GM12874 (cell line): ENCODE results near the gene COL19A1.

ENCODE experiments used
- TF ChIP-seq, protein P1 (sequence below): IDR thresholded peaks from 2 replicates; pipeline ENCODE4 v1.5.1; 2011; ENCODE audit warnings: low read depth, mild to moderate bottlenecking, control low read depth, low read length, moderate library complexity; ENCODE audit not compliant: insufficient read depth

COL19A1 gene

DNA sequence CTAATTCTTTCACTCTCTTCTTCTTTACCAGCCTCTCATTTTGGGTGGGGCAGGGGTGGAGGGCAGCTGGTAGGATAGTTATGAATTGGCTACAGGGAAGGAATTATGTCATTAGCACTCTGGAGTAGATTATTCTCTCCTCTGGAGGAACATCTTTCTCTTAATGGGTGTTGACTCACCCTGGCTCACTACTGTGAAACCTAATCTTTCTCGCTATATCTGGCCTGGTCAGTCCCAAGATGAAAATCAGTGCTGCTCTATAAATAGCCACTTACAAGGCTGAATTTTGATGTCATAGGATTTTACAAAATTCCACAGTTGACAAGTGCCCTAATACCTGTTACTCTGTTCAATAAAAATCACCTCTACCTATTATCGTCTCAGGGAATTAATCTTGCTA is 285.3 kb downstream of the COL19A1 start:
- TF ChIP-seq, protein P1, sequence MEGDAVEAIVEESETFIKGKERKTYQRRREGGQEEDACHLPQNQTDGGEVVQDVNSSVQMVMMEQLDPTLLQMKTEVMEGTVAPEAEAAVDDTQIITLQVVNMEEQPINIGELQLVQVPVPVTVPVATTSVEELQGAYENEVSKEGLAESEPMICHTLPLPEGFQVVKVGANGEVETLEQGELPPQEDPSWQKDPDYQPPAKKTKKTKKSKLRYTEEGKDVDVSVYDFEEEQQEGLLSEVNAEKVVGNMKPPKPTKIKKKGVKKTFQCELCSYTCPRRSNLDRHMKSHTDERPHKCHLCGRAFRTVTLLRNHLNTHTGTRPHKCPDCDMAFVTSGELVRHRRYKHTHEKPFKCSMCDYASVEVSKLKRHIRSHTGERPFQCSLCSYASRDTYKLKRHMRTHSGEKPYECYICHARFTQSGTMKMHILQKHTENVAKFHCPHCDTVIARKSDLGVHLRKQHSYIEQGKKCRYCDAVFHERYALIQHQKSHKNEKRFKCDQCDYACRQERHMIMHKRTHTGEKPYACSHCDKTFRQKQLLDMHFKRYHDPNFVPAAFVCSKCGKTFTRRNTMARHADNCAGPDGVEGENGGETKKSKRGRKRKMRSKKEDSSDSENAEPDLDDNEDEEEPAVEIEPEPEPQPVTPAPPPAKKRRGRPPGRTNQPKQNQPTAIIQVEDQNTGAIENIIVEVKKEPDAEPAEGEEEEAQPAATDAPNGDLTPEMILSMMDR = no peak

DNA sequence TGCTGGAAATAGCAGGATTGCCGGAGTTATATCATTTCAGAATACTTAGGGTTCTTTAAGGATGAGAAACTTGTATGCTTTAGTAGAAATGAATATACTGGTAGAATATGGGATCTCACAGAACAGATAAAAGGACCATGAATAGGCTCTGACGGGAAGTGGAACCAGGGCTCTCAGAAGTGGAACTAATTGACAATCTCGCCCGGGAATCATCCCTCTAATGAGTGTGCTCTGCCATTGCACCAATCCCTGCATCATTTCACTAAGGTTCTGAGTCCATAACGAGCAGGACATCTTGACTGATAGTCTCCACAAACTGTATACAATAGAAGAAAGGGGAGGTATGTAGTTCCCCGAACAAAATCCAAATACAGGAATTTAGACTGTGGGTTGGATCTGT is 286.4 kb downstream of the COL19A1 start:
- TF ChIP-seq, protein P1 = no peak

DNA sequence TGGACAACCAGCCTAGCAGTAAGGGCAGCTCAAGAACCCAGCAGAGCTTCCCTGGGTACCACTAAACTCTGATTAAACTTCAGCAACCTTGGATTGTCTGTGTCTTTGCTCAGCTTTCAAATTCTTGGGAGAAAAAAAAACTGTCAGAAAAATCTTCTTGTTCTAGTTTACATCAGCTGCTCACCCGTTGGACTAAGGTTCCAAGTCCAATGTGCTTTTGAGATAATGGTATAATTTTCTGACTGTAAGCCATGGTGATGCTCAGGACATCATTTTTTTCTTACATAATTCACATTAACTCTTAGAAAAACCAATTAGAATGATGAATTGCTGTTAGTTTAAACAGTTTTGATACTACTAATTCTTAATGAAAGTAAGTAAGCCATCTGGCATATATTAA is 290.7 kb downstream of the COL19A1 start:
- TF ChIP-seq, protein P1 = no peak

DNA sequence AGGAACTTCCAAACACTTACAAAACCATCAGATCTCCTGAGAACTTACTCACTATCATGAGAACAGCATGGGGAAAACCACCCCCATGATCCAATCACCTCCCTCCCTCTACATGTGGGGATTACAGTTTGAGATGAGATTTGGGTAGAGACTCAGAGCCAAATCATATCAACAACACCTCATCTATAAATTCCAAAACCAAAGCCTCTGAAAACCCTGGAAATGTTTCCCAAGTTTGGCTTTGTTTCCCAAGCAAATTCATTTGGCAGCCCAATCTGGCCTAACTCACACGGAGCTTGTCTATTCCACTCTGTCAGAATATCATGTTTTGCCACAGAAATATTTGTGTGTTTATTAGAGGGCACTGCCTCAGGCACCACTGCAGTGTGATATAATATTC is 293.9 kb downstream of the COL19A1 start:
- TF ChIP-seq, protein P1 = no peak

DNA sequence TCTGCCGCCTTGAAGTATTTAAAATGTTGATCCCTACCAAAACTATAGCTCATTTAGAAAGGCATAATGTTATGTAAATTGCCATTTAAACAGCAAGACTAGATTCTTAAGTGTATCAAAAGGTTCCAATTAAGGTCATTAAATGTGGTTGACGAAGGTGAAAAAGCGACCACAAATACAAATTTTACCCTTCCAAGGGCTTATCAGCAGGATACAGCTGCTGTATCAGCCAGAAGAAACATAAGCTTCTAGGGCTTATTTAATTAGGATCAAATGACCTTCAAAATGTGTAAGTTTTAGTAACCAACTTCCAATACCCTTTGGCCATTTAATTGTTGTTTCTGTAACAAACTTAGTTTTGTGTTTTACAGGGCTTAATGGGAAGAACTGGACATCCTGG is 296.6 kb downstream of the COL19A1 start:
- TF ChIP-seq, protein P1 = no peak

DNA sequence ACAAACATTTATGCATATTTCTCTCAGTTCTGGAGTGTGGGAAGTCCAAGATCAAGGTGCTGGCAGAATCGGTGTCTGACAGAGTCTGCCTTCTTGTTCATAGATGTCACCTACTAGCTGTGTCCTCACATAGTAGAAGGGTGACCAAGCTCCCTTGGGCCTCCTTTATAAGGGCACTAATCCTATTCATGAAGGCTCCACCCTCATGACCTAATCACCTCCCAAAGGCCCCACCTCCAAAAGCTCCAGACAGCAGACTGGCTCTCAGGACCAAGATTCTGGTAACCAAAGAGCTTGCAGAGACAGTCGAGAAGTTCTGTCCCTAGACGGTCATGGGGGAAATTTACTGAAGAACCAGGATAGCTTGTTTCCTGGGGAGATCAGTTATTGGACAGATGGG is 297.4 kb downstream of the COL19A1 start:
- TF ChIP-seq, protein P1 = no peak

DNA sequence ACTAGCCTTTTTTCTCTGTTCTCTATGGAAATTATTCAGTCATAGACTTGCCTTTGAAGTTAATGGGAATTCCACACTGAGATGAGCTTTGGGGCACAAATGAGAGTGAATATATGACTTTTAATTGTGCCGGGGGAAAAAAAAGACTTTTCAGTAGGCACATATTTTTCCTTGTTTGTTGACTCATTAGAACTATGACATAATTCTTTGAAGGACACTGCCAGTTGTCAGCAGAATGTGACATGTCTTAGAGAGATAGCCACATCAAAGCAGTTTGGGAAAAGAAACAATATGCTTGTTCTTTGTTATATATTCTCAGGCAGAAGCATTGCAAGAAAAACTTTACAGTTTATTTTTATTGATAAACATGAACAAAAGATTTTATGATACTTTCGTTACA is 298.2 kb downstream of the COL19A1 start:
- TF ChIP-seq, protein P1 = no peak
